IgD-negative memory B cell (primary cell): ENCODE data around the gene CDYL2. TPM values are rescaled to one million over a fixed set of nuclear protein-coding genes. Genes with fewer than 3 reads are reported as not detected.

Experiments
- H3K27ac Mint-ChIP-seq, 3 donors: one replicate each; pipeline ENCODE4 v1.8.0; 2020 to 2022; ENCODE audit warnings: mild to moderate bottlenecking in 3 of 3, mixed read lengths in 3 of 3, moderate library complexity in 1 of 3
- H3K27me3 Mint-ChIP-seq: one replicate; pipeline ENCODE4 v1.8.0; 2021; ENCODE audit warnings: mixed read lengths
- H3K36me3 Mint-ChIP-seq: one replicate; pipeline ENCODE4 v1.8.0; 2020; ENCODE audit warnings: mild to moderate bottlenecking, mixed read lengths
- H3K4me1 Mint-ChIP-seq, 3 donors: one replicate each; pipeline ENCODE4 v1.8.0; 2020 to 2022; ENCODE audit warnings: mixed read lengths in 3 of 3, mild to moderate bottlenecking in 1 of 3
- H3K4me3 Mint-ChIP-seq, 4 donors: one replicate each; pipeline ENCODE4 v1.8.0; 2020 to 2022; ENCODE audit warnings: mild to moderate bottlenecking in 4 of 4, mixed read lengths in 4 of 4, moderate library complexity in 3 of 4
- H3K9me3 Mint-ChIP-seq, 3 donors: one replicate each; pipeline ENCODE4 v1.8.0; 2020 to 2021; ENCODE audit warnings: mixed read lengths in 3 of 3, mild to moderate bottlenecking in 1 of 3
- polyA plus RNA-seq: library from polyadenylated mRNA; unstranded; fragments of 300-500 nt; fragmentation: Illumina TruSeq; gene quantifications from one replicate; pipeline ENCODE4 v1.2.3, GENCODE V29; 2021

The CDYL2 gene
- polyA plus RNA-seq, 1 donor from 2014 or later, result 0.69 TPM

DNA sequence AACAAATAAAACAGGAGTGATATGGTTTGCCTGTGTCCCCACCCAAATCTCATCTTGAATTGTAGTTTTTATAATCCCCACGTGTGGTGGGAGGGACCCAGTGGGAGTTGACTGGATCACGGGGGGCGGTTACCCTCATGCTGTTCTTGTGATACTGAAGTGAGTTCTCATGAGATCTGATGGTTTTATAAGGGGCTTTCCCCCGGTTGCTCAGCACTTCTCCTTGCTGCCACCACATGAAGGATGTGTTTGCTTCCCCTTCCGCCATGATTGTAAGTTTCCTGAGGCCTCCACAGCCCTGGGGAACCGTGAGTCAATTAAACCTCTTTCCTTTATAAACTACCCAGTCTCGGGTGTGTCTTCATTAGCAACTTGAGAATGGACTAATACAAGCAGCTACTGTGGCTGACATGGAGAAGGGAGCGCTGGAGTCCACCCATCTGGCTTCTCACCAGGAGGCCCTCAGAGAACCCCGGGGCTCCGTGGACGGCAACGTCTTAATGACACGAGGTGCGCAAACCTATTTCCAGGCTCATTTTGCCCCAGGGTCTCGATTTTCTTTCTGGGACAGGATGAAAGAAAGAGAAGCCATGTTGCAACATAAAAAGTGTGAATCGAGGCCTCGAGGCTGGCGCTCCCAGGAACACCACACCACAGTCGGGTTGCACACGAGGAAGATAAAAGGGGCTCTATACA lies 134.1 kb downstream of the CDYL2 start:
- Mint-ChIP-seq H3K36me3 (no peaks in the 10 kb centered on the region), H3K4me1 (peaks cover 15 to 28% (median 17%) of the 10 kb centered on the region in 3 donors), H3K9me3 (peaks cover 0 to 9% (median 4%) of the 10 kb centered on the region in 3 donors), H3K27ac (peak overlapping the region in 2 of 3 donors; percentile 44 to 48), H3K27me3 (peaks cover 3% of the 10 kb centered on the region), H3K4me3 (peak overlapping the region in 2 of 4 donors; percentile 6 to 75)

DNA sequence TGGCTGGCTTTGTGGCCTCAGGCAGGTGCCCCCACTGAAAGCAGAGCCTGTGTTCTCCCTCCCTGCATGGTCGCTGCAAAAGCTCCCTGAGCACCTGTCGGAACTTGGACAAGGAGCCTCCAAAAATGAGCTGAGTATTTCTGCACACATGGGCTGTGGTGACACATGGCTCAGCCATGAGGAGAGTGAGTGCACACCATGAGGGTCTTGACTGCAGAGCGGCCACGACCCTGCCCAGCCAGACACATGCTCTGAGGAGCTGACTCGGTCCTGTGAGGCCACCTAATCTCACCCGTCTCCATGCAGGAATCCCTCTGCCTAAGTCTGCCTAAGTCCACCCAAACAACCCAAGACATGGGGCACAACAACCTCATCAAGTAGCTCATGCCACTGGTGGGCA lies 134.7 kb downstream of the CDYL2 start:
- Mint-ChIP-seq H3K4me3 (no peak overlapping the region), H3K36me3 (no peaks in the 10 kb centered on the region), H3K27ac (peak overlapping the region in 2 of 3 donors; percentile 44 to 48), H3K27me3 (peaks cover 1% of the 10 kb centered on the region), H3K4me1 (peaks cover 12 to 24% (median 15%) of the 10 kb centered on the region in 3 donors), H3K9me3 (peaks cover 0 to 9% (median 4%) of the 10 kb centered on the region in 3 donors)

DNA sequence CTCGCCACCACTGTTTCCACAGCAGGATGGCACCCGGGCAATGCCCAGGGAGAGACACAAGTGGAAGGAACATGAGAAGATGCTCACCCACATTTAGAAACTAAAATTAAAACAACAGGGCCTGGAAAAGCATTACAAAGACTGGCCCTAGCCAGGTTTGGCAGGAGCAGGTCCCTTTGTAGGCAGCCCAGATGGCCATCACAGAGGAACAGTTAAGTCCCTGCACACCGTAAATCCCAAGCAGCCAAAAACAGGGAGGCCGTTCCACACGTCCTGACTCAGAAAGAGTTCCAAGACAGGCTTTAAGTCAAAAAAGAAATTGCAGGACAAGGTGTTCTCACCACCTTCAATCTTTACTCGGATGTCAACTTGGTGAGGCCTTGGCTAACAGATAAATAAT lies 136.5 kb downstream of the CDYL2 start:
- Mint-ChIP-seq H3K4me1 (peaks cover 14 to 22% (median 15%) of the 10 kb centered on the region in 3 donors), H3K9me3 (peaks cover 0 to 9% (median 4%) of the 10 kb centered on the region in 3 donors), H3K27ac (no peak overlapping the region), H3K4me3 (no peak overlapping the region), H3K36me3 (no peaks in the 10 kb centered on the region), H3K27me3 (peaks cover 1% of the 10 kb centered on the region)

DNA sequence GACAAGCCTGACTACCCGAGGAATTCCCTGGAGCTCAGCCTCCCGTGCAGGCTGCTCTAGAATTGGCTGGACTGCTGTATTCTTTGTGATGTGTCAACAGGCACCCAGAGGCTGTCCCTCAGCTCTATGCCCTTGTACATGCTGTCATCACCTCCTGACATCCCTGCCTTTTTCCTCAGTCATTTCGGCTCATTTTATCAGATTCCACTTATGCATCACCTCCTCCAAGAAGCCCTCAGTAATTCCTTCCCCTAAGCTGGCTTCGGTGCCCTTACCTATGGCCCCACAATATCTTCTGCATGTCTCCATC lies 137.2 kb downstream of the CDYL2 start:
- no peak overlapping the region for H3K4me3 Mint-ChIP-seq
- peaks cover 0 to 9% (median 4%) of the 10 kb centered on the region in 3 donors for H3K9me3 Mint-ChIP-seq
- H3K36me3 Mint-ChIP-seq, result no peaks in the 10 kb centered on the region
- no peak overlapping the region for H3K27ac Mint-ChIP-seq
- H3K4me1 Mint-ChIP-seq, result peaks cover 11 to 20% (median 15%) of the 10 kb centered on the region in 3 donors
- peaks cover 1% of the 10 kb centered on the region for H3K27me3 Mint-ChIP-seq

DNA sequence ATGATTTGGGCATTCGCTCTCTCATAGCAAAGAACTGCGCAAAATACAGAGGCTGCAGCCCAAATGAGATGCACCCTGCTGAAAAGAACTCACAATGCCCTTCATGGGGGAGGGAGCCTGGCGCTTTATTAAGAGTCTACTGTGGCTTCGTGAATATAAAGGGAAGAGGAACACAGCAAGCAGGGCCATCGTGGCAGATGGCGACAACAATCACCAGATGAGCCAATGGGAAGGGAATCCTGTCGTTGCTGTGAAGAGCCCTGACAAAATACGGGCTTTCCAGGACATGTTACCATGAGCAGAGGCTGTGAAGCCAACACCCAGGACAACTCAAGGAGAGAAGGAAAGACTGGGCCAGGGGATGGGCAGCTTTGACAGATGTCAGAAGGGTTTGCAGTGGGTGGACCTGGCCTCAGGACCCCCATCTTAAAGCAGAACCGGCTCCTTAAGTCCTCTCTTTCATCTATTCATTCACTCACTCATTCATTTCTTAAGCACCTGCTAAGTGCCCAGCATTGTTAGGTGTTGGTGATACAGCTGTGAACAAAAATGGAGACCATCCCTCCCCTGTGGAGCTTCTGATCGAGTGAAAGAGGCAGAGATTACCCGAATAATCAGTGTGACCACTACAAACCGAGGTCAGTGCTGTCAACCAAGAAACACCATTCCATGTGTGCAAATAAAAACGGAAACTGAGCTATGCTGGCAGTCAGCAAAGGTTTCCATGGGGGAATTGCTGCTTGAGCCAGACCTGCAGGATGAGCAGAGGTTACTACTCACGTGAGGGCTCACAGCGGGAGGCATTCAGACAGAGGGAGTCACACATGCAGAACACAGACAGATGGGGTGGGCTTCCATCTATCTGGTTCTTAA lies 137.8 kb downstream of the CDYL2 start:
- Mint-ChIP-seq H3K36me3 (no peaks in the 10 kb centered on the region), H3K9me3 (peaks cover 0 to 9% (median 4%) of the 10 kb centered on the region in 3 donors), H3K27ac (no peak overlapping the region), H3K27me3 (peaks cover 1% of the 10 kb centered on the region), H3K4me1 (peaks cover 10 to 18% (median 12%) of the 10 kb centered on the region in 3 donors), H3K4me3 (no peak overlapping the region)

DNA sequence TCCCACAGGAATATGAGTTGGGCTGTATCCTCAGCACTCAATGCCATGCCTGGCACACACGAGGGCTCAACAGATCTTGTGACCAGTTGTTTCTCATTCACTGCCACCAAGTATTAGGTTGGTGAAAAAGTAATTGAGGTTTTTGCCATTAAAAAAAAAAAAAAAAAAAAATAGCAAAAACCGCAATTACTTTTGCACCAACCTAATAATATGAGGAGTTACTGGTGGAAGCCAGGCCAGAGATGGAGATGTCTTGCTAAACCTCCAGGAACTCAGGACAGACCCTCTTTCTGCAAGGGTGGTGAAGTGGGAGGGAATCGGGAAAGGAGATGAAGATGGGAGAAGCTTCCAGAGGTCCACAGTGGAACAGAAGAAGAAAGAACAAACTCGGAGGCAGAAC lies 139.0 kb downstream of the CDYL2 start:
- Mint-ChIP-seq H3K27ac (no peak overlapping the region), H3K4me1 (peaks cover 6 to 7% (median 7%) of the 10 kb centered on the region in 3 donors), H3K36me3 (no peaks in the 10 kb centered on the region), H3K4me3 (no peak overlapping the region), H3K9me3 (peaks cover under 1 to 7% (median 4%) of the 10 kb centered on the region in 3 donors), H3K27me3 (no peaks in the 10 kb centered on the region)

DNA sequence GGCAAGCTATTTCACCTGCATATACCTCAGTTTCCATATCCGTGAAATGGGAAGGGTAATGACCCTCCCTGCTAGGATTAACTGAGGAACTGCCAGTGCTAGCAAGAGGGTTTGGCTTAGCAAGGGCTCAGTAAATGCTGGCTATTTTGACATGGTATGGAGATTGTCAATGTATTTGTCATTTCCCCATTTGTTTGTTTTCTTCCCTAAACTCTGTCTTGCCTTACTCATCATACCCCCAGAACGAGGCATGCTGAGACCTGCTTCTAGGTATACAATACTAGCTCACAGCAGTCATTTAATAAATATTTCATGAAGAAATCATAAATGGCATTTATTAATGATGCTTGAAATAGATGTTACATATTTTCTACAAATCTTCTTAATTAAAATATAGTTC lies 139.6 kb downstream of the CDYL2 start:
- Mint-ChIP-seq H3K27me3 (no peaks in the 10 kb centered on the region), H3K9me3 (peaks cover 3 to 6% (median 3%) of the 10 kb centered on the region in 3 donors), H3K36me3 (no peaks in the 10 kb centered on the region), H3K4me3 (no peak overlapping the region), H3K27ac (no peak overlapping the region), H3K4me1 (peaks cover under 1 to 4% (median 2%) of the 10 kb centered on the region in 3 donors)

DNA sequence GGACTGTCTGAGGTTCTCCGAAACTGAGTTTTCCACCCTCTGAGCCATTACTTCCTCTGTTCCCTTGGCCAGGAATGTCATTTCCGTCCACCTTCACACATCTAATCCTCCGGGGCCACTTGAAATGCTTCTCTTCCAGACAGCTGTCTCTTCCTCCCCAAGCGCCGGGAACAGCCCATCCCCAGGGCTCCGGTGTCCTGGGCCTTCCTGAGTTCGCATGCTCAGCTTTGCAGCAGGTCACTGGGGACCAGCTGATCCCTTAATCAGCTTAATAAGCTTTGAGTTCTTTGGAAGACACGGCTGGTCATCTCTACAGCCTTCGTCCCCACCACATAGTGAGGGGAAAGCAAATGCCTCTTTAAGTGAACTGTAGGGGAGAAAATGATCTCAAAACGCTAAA lies 140.2 kb downstream of the CDYL2 start:
- Mint-ChIP-seq H3K36me3 (no peaks in the 10 kb centered on the region), H3K4me3 (no peak overlapping the region), H3K27me3 (no peaks in the 10 kb centered on the region), H3K4me1 (peaks cover 0 to 4% (median 2%) of the 10 kb centered on the region in 3 donors), H3K27ac (no peak overlapping the region), H3K9me3 (peaks cover 3 to 7% (median 5%) of the 10 kb centered on the region in 3 donors)

DNA sequence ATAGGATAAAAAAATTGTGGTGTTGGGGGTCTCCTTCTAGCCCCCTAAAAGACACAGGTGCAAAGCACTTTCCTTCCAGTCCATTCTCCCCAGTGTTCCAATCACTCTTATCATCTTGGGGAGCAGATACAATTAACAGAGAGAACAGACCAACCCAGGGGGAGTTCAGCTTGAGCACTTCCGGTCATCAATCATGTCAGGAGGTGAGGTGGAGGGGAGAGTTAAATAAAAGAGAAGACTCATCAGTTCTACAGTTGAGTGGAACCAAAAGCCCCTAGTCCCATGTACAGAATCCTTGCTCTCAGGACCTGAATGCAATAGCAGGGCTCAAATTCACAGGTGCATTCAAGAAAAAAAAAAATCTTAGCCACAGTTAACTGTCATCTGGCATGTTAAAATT lies 141.3 kb downstream of the CDYL2 start:
- Mint-ChIP-seq H3K4me3 (no peak overlapping the region), H3K36me3 (peaks cover 1% of the 10 kb centered on the region), H3K27me3 (no peaks in the 10 kb centered on the region), H3K27ac (no peak overlapping the region), H3K4me1 (peaks cover 0 to 4% (median 2%) of the 10 kb centered on the region in 3 donors), H3K9me3 (peaks cover 4 to 7% (median 7%) of the 10 kb centered on the region in 3 donors)

DNA sequence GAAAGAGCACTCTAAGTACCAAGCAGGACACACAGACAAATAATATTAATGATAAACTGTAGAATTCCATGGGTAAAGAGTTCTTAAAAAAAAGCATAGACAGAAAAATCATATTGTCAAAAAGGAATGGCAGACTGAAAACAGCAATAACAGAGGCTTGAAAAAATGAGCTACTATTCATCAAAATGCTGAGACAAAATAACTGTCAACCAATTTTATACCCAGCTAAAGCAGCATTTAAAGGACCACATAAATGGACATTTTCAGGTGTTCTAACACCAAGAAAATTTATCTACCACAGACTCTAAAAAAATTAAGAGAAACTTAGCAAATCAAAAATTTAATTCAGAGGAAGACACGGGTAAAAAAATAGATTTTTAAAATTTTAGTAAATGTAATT lies 144.5 kb downstream of the CDYL2 start:
- H3K36me3 Mint-ChIP-seq, result peaks cover 1% of the 10 kb centered on the region
- H3K9me3 Mint-ChIP-seq, result peaks cover 4 to 7% (median 5%) of the 10 kb centered on the region in 3 donors
- H3K27me3 Mint-ChIP-seq, result no peaks in the 10 kb centered on the region
- no peak overlapping the region for H3K27ac Mint-ChIP-seq
- peaks cover 13 to 18% (median 15%) of the 10 kb centered on the region in 3 donors for H3K4me1 Mint-ChIP-seq
- no peak overlapping the region for H3K4me3 Mint-ChIP-seq

DNA sequence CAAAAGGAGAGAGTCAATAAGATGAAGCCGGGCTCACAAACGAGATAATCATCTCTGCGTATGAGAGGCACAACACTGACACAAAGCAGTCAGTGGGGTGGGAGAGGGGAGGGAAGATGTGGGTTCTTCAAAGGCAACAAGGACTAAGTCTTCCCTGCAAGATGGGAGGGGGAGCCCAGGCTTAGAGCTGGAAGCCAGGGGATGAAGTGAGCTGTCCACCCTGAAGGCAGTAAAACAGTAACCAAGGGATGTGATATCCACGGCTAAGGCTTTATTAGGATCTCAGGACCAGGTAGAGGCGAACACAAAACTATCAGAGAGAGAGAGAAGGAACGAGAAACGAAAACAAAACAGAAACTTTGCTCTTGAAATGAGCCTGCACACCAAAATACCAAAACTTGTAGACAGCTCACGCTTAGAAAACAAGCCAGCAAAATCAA lies 147.7 kb downstream of the CDYL2 start:
- peak overlapping the region in 2 of 3 donors; percentile 33 to 62 for H3K27ac Mint-ChIP-seq
- peak overlapping the region; percentile 44 to 95 (median 84) for H3K4me3 Mint-ChIP-seq
- H3K4me1 Mint-ChIP-seq, result peaks cover 13 to 23% (median 13%) of the 10 kb centered on the region in 3 donors
- peaks cover 4 to 7% (median 5%) of the 10 kb centered on the region in 3 donors for H3K9me3 Mint-ChIP-seq
- peaks cover 1% of the 10 kb centered on the region for H3K36me3 Mint-ChIP-seq
- H3K27me3 Mint-ChIP-seq, result no peaks in the 10 kb centered on the region

DNA sequence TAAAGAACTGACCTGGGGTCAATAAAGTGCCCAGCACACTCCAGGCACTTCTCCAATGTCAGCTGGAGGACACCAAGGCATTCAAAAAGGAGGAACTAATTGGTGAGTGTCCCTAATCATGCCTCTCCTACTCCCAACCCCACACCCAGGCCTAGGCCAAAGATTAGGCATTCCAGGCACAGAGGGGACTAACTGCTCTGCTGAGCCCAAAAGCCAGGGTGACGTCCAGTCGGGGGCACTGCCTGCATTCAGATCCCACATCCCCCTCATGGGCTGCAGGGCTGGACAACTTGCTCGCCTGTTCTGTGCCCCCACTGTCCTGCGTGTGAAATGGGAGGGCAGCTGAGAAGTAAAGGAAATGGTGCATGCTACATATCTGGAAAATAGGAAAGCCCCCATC lies 148.2 kb downstream of the CDYL2 start:
- H3K36me3 Mint-ChIP-seq, result peaks cover 1% of the 10 kb centered on the region
- no peaks in the 10 kb centered on the region for H3K27me3 Mint-ChIP-seq
- peak overlapping the region; percentile 44 to 95 (median 84) for H3K4me3 Mint-ChIP-seq
- H3K27ac Mint-ChIP-seq, result peak overlapping the region in 2 of 3 donors; percentile 33 to 62
- H3K9me3 Mint-ChIP-seq, result peaks cover 4 to 7% (median 5%) of the 10 kb centered on the region in 3 donors
- H3K4me1 Mint-ChIP-seq, result peaks cover 13 to 28% (median 13%) of the 10 kb centered on the region in 3 donors

DNA sequence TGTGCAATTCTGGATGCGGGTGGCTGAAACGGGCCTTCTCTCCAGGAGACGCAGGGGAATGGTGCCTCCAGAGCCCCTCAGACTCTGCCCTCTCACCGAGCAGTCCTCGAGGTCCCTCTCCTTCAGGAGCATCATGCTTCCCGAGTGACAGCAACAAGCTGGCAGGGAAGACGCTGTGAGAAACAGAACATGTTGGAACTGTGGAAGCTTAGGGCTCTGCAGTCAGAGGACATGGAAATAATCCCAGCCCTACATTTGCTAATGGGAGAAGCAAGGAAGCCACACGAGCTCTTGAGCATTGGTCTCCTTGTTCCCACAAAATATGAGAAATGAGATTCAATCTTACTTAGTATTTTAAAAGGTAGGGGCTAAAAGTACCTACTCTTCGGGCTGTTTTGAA lies 148.6 kb downstream of the CDYL2 start:
- H3K4me1 Mint-ChIP-seq, result peaks cover 13 to 29% (median 14%) of the 10 kb centered on the region in 3 donors
- H3K27ac Mint-ChIP-seq, result no peak overlapping the region
- H3K4me3 Mint-ChIP-seq, result peak overlapping the region in 3 of 4 donors; percentile 44 to 95 (median 88)
- peaks cover 1% of the 10 kb centered on the region for H3K36me3 Mint-ChIP-seq
- H3K27me3 Mint-ChIP-seq, result no peaks in the 10 kb centered on the region
- H3K9me3 Mint-ChIP-seq, result peaks cover 4 to 7% (median 5%) of the 10 kb centered on the region in 3 donors

DNA sequence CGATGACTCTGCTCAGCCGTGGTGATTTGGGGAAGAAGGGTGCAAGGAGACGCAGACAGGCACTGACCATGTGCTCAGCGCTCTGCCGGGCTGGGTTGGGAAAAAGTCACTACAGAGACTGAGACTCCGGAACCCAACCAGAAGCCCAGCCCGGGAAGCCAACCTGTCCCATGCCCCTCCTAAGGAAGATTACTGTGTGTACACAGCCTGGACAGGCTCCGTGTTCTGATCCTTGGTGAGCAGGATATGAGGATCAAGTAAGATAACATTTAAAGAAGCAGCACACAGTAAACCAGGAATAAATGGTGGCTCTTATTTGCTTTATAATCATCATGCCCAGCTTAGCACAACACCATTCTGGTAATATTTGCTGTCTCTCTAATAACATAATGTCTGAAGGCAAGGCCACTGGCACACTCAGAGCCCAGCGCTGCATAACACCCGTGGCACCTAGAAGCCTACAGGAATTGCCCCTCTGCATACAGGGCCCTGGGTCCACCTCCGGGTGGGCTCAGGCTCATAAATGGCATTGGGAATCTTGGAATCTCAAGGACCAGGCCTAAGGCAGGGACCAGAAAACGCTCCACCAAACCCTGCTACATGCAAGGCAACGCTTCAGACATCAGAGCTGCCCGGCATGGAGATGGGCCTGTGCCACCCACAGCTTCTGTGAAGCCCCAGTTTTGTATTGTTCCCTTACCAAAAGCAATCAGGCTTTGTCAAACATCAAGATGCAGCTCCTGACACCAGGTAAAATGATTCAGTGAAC lies 150.1 kb downstream of the CDYL2 start:
- Mint-ChIP-seq H3K9me3 (peaks cover 1 to 5% (median 2%) of the 10 kb centered on the region in 3 donors), H3K27ac (no peak overlapping the region), H3K4me3 (peak overlapping the region in 1 of 4 donors; percentile 4), H3K27me3 (no peaks in the 10 kb centered on the region), H3K4me1 (peaks cover 26 to 36% (median 26%) of the 10 kb centered on the region in 3 donors), H3K36me3 (peaks cover 1% of the 10 kb centered on the region)
